Activated T-cell treated with anti-CD3 and anti-CD28 coated beads, Interleukin-2, amount 50 U/mL, for 48 hours (primary cell): Measurements from ENCODE around the gene EWSR1.

Experiments used
- DNase-seq, 2 experiments: peaks; one replicate each; pipeline ENCODE4 v3.0.0-alpha.2; 2020

Gene EWSR1

GRCh38 chr22:29306835-29307595, 38.9 kb downstream of the EWSR1 start:
- peak; percentile 41 to 58 for DNase-seq

- DNase-seq = no peak
These were observed 39.6 kb downstream of the EWSR1 start for GRCh38 chr22:29307596-29308147.

DNA sequence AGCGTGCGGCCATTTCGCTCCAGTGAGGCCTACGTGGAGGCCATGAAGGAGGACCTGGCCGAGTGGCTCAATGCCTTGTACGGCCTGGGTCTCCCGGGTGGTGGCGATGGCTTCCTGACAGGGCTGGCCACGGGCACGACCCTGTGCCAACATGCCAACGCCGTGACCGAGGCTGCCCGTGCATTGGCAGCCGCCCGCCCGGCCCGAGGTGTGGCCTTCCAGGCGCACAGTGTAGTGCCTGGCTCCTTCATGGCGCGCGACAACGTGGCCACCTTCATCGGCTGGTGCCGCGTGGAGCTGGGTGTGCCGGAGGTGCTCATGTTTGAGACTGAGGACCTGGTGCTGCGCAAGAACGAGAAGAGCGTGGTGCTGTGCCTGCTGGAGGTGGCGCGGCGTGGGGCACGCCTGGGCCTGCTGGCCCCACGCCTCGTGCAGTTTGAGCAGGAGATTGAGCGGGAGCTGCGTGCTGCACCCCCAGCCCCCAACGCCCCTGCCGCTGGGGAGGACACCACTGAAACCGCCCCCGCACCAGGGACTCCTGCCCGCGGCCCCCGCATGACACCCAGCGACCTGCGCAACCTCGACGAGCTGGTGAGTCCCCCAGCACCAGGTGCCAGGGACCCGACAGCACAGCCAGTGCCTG, 40.2 kb downstream of the EWSR1 start:
- DNase-seq = no peak

- peak; percentile 47 to 59 for DNase-seq
These were observed 40.8 kb downstream of the EWSR1 start for GRCh38 chr22:29308791-29309262.

DNA sequence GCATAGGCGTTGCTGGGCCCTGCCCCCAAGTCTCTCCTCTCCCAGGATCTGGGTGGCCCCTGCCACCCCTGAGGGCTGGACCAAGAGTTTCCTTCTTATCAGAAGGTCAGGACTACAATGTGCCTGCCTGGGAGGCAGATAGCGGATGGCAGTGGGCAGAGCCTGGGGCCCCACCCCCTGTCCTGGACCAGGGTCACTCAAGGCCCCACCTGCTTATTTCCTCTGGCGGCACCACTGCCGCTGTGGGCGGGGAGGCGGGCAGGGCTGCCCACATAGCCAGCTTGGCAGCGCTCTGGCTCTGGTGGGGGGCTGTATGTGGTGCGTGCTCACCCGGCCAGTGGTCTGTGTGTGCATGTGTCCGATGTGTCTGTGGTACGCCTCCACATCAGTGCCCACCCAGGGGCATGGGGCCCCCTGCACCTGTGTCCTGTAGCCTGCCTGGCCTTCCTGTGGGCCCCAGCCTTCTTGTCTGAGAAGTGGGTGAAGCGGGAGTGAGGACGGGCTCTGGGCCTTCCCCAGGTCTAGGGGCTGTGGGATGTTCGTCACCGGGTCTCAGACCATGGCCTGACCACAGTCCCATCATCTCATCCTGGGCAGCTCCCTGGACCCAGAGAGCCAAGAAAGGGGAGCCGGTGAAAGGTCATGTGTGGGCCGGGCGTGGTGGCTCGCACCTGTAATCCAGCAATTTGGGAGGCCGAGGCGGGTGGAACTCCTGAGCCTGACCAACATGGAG, 41.4 kb downstream of the EWSR1 start:
- DNase-seq = no peak

DNA sequence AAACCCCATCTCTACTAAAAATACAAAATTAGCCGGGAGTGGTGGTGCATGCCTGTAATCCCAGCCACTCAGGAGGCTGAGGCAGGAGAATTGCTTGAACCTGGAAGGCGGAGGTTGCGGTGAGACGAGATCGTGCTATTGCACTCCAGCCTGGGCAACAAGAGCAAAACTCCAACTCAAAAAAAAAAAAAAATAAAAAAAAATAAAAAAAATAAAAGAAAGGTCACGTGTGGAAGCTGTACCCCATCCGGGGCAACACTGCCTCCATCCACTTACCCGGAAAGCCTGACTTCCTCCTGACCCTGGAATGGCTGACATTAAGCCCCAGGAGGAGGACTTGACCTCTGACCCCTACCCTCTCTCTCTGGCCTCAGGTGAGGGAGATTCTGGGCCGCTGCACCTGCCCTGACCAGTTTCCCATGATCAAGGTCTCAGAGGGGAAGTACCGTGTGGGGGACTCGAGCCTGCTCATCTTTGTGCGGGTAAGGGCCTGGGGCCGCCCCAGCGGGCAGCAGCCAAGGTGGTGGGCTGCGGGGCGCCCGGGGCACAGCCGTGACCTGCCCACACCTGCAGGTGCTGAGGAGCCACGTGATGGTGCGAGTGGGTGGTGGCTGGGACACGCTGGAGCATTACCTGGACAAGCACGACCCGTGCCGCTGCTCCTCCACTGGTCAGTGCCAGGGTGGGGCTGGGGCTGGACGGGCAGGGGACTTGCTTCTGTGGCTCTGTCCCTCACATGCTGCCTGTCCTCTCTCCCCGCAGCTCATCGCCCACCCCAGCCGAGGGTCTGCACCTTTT, 42.2 kb downstream of the EWSR1 start:
- DNase-seq = no peak

GRCh38 chr22:29310863-29311339, 42.8 kb downstream of the EWSR1 start:
- DNase-seq = peak; percentile 79 to 84

GRCh38 chr22:29311464-29312217, 43.6 kb downstream of the EWSR1 start:
- no peak for DNase-seq

GRCh38 chr22:29312218-29313125, 44.4 kb downstream of the EWSR1 start:
- peak in 1 of 2 experiments; percentile 24 for DNase-seq

GRCh38 chr22:29313126-29313575, 45.1 kb downstream of the EWSR1 start:
- peak; percentile 61 to 68 for DNase-seq

DNA sequence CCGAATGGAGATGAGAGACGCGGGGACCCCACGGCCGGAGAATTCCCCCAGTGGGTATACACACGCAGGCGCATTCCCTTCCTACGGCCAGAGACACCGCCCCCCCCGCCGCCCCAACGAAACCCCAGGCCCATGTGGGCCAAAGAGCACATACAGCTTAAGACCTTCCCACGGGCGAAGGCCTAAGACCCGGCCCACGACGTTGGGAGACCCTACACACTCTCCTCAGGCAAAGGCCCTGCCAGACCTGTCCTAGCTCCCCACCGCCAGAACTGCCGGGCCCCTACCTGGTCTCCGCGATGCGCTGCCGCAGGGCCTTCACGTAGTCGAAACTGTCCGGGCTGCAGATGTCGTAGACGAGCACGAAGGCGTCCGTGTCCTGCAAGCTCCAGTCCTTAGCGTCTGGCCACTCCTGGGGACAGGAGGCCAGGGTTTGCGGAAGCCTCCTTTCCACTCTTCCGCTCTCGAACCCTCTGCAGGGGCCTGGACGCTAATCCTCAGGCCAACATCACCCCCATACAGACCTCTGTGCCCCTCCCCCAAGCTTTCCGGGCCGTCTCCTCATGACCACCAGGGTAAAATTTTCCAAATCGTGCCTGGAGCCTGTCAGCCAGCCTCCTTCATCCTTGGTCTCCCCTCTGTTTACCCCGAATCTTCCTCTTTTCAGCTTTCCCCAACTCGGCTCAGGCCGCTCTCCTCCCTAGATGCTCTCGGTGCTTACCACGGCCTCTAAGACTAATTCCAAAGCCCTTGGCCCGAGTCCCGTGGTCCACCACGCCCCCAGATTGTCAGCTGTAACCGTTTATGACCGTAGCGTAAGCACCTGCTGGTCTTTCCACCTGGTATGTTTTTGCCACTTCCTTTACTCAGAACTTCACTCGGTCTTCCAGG, 45.8 kb downstream of the EWSR1 start:
- DNase-seq = no peak

DNA sequence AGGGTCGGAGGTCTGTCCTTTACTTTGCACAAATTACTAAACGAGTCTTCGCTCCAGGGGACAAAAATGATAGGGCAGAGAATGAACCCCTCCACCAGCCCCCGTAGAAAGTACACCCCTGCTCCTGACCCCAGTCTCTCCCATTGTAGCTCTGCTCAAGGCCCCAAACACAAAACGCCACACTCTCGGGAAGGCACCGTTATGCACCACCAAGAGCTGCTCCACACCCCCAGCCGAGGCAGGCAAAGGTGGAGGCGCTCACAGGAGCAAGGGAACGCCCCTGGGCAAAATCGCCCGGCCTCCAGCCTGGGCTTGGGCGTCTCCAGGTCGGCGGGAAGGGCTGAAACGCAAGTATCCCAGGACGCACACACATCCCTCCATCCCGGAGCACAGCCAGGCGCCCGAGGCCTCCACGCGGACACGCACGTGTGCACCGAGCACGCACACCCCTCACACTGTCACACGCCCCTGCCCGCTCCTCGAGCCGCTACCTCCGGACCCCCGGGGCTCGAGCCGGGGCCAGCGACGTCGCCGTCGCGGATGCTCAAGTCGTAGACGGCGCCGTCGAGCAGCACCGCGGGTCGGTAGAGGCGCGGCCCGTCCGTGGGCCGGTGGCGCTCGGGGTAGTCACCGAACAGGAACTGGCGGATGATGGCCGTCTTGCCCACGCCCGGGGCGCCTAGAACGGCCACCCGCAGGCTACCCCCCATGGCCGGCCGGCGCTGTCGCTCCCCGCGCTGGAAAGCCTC, 46.6 kb downstream of the EWSR1 start:
- DNase-seq = peak in 1 of 2 experiments; percentile 34

GRCh38 chr22:29315286-29316140, 47.4 kb downstream of the EWSR1 start, which contains the start of gene RASL10A:
RASL10A (minus strand) TSS chr22:29315697; CDS start chr22:29315246, 451 bp downstream.
- DNase-seq = peak; percentile 22 to 35

GRCh38 chr22:29316141-29316828, 48.2 kb downstream of the EWSR1 start:
- DNase-seq = no peak

GRCh38 chr22:29317827-29318454, 49.9 kb downstream of the EWSR1 start:
- no peak for DNase-seq

GRCh38 chr22:29319072-29319471, 51.0 kb downstream of the EWSR1 start:
- no peak for DNase-seq
